Activated CD8-positive, alpha-beta memory T cell treated with anti-CD3 and anti-CD28 coated beads for 48 hours (primary cell): ENCODE results near the gene MAPK1IP1L.
"Not testable (repeated sequence)": the region's sequence is repeated elsewhere in the genome, so short reads cannot be mapped to it uniquely, and the experiment has no call there.

Experiments used
- DNase-seq, 3 experiments: peaks; one replicate each; pipeline ENCODE4 v3.0.0-alpha.2; 2020; ENCODE audit warnings: low read depth in 2 of 3, low spot score in 2 of 3

Gene MAPK1IP1L

DNA sequence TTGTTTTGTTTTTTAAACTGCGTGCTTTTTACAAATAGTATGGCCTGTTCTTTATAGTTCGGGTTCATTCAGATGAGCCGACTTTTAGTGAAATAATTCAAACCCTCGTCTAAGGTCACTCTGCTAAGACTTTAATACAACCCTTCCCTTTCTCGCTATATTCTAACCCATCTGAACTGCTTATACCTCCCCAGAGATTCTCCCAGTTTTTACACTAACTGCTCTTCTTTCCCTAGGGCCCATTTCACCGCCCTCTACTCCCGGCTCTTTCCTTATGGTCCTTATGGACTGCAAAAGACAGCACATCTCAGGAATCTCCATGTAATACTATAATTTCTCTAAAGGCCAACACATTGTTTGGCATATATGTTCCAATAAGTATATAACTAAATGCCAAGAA is 2.1 kb downstream of the MAPK1IP1L start:
- no peak for DNase-seq

DNA sequence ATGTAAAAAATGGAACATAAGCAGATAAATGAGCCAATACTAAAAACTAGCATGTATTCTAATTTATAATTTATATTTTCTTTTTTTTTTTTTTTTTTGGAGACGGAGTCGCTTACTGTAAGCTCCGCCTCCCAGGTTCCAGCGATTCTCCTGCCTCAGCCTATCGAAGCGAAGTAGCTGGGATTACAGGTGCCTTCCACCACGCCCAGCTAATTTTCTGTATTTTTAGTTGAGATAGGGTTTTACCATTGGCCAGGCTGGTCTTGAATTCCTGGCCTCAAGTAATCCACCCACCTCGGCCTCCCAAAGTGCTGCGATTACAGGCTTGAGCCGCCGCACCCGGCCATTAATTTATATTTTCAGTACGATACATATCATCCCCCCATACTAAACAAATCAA is 2.7 kb downstream of the MAPK1IP1L start:
- DNase-seq = no peak

DNA sequence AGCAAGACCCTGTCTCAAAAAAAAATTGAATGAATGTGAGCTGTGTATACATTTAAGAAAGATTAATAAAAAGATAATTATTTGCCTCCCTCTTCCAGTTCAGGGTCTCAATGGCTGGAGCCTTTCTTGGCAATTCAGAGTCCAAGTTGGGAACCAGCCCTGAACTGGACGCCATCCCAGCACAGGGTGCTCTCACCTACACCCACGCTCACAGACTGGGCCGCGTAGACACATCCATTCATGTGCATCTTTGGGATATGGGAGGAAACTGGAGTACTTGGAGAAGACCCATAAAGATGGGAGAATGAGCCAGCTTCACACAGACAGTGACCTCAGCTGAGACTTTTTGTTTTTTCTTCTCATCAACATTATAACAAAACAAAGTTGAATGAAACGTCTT is 6.5 kb downstream of the MAPK1IP1L start:
- DNase-seq = no peak

DNA sequence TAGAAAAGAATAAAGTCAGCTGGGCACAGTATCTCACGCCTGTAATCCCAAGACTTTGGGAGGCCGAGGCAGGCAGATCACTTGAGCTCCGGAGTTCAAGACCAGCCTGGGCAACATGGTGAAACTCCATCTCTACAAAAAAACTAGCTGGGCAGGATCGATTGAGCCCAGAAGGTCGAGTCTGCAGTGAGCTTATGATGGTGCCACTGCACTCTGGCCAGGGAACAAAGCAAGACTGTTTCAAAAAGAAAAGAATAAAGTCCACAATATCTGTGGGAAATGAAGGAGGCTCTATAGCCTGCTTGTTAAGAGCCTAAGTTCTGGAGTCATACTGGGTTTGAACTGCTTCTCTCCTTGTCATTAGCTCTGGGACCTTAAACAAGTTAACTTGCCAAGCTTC is 7.9 kb downstream of the MAPK1IP1L start:
- no peak for DNase-seq

- DNase-seq = no peak
Measured at GRCh38 chr14:55062517-55063351, 11.3 kb downstream of the MAPK1IP1L start.

- DNase-seq = not testable (repeated sequence)
Measured at GRCh38 chr14:55064896-55065295, 13.4 kb downstream of the MAPK1IP1L start.

GRCh38 chr14:55065411-55065810 is 14.0 kb downstream of the MAPK1IP1L start:
- no peak for DNase-seq

DNA sequence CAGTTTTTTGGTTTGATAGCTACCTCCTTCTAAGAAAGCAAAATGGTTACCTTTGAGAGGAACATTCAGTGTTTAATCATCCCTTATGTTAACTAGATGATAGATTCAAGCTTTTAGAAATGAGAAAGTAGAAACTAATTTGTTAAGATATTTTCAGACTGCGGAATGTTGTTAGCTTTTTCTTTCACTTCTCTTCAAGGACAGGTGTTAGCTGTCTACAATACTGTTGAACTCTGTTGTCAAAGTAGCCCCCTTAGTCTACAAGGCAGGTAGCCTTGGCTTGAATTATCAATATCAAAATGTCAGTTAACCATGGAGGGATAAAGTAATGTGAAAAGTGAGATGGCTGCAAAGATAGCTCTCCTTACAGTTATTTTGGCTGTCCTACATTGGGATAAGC is 14.8 kb downstream of the MAPK1IP1L start:
- DNase-seq = no peak

DNA sequence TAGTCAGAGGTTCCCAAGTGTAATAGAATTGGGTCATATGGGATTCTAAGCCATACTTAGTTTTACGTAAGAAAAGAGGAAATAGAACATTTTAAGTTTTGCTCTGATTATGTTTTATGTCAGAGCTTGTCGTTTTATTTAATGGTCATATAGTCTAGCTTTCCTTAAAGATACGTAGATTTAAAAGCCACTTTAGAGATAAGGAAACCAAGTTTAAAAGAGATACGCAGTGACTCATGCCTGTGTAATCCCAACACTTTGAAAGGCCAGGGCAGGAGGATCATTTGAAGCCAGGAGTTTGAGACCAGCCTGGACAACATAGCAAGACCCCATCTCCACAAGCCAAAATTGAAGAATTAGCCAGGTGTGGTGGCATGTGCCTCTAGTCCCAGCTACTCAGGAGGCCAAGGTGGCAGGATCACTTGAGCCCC is 19.5 kb downstream of the MAPK1IP1L start:
- DNase-seq = no peak

DNA sequence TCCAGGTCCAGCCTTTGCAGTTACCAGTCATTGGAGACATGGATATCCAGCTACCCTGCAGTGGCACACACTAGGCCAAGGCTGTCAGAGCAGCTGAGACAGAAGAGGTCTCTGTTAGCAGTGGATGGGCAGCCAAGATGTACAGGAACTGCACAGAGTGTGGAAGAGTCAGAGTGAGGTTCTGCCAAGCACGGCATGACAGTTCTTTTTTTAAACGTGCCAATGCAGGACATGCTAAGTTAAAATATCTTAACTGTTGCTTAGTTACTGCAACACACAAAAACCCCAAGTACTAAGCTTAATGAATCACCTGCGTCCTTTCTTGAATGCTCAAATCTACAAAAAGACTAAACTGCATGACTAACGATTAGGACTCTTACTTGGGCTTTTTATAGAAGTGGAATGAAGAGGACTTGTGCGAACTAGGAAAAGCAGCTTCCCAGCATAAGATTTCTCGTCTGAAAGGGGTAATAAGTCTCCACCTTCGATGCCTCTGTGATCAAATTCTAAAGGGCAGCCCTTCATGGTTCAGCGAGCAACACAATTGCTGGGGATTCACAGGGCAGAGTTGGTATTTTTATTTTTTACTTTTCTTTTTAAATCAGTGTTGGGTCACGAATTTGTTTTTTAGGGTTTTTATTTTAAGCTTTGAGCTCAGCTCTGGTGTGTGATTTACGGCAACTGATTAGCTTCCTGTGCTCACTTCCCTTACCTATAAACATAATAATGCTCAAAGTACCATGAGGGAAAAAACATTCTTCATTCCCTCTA is 20.6 kb downstream of the MAPK1IP1L start:
- DNase-seq = no peak

- DNase-seq = no peak
Measured at GRCh38 chr14:55073856-55074255, 22.4 kb downstream of the MAPK1IP1L start.

DNA sequence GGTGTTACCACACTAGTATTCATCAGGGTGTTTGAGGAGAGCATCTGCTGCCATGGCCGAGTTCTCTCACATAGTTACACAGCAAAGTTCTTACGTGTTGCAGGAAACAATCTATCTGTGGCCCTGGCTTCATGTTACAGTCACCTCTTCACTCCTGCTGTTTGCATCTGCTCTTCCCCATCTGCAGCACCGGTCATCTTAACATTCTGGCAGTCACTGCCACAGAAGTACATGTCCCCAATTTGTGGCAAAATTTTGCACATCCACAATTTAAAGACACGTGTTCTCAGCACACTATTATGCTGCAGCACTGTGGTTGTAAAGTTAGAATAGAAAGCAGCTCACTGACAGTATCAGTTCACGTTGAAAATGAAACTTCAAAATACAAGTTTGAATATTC is 23.2 kb downstream of the MAPK1IP1L start:
- no peak for DNase-seq

DNA sequence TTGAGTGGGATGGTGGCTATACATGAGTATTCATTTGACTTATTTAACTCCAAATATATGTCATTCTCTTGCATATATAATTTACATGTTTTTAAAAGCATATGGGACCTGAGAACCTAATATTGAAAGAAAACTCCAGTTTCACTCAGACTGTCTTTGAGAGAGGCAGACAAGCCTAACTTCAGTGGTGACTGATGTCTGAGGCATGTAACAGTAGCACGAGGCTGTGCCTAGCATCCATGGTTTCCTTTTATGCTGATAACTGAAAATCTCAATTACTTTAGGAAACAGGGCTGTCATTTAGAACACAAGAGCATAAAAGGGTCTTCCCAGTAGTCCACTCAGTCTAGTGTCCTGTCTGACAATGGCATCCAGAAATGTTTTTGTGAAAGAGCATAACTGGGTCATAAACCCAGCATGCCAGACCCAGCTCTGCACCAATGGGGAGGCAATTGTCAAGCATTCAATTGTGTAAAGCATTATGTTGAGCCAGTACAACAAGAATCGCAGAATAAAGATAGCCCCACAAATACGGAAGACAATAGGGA is 24.3 kb downstream of the MAPK1IP1L start:
- no peak for DNase-seq

DNA sequence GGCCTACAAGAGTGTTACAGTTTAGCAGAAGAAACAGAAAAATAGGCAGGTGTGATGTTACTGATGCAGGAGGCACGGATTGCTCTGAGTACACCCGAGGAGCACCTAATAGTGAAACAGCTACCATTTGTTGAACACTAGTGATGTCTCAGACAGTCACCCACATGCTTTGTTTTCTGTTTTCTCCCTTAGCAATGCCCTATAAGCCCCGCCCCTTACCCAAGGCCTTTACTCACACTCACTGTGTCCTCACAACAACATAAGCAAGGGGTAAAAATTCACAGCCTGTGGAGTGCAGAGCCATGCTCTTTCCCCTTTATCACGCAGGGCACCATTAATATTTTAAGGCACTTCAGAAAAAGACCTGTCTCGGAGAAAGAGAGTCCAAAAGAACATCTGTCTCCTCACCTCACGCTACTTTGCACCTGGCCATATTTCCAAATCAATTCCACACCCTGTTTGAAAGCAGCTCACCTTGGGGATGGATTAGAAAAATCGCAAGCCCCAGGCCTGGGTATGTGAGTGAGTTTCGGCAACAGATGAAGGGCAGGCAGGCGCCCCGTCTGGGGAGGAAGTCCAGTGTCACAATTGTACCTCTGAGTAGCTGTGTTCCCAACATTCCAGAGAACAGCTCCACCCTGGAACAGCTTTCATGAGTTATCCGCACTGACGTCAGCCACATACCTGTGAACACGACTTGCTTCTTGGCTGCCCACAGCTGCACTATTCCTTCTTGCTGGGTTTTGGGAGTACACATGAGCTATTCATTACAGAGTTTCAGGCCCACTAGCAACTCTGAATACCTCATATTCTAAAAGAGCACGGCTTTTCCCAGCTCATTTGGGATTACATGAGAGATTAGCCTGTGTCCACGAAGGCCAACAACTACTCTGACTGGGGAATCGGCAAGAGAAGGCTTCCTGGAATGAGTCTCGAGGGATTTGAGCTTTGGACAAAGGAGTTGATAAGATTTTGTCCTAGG is 26.0 kb downstream of the MAPK1IP1L start:
- DNase-seq = no peak

- not testable (repeated sequence) for DNase-seq
Measured at GRCh38 chr14:55079961-55080360, 28.5 kb downstream of the MAPK1IP1L start.

- DNase-seq = no peak
Measured at GRCh38 chr14:55084401-55085059, 33.1 kb downstream of the MAPK1IP1L start.

GRCh38 chr14:55085060-55085660 is 33.7 kb downstream of the MAPK1IP1L start:
- no peak for DNase-seq

GRCh38 chr14:55086938-55087337 is 35.5 kb downstream of the MAPK1IP1L start:
- no peak for DNase-seq

DNA sequence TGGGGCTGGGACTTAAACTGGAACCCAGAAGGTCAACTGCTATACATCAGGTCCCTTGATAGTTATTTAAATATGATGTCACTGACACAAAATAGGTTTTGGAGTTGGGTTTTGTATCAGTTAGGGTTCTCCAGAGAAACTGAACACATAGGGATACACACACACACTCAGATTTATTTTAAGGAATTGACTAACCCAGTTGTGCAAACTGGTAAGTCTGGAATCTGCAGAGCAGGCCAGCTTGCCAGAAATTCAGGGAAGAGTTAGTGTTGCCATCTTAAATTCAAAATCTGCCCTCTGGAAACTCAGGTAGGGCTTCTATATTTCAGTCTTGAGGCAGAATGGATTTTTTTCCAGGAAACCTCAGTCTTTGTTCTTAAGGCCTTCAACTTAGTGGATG is 36.9 kb downstream of the MAPK1IP1L start:
- DNase-seq = no peak

GRCh38 chr14:55092341-55092740 is 40.9 kb downstream of the MAPK1IP1L start:
- no peak for DNase-seq
